Glomerular endothelial cell (primary cell): ENCODE results near the gene CYP46A1. TPM values are rescaled to one million over a fixed set of nuclear protein-coding genes. Genes with fewer than 3 reads are reported as not detected.

Experiments
- DNase-seq: peaks from one replicate; pipeline ENCODE4 v3.0.0-alpha.2; 2011; ENCODE audit warnings: low read depth, low spot score; ENCODE audit errors: extremely low read depth
- total RNA-seq: library from RNA; depleted of rRNA; stranded (reverse); fragments of >200 nt; gene quantifications from 2 replicates; pipeline ENCODE4 v1.2.3, GENCODE V29; 2015

Gene CYP46A1
- total RNA-seq, 1 donor from 2014 or later, result 0.12 TPM

DNA sequence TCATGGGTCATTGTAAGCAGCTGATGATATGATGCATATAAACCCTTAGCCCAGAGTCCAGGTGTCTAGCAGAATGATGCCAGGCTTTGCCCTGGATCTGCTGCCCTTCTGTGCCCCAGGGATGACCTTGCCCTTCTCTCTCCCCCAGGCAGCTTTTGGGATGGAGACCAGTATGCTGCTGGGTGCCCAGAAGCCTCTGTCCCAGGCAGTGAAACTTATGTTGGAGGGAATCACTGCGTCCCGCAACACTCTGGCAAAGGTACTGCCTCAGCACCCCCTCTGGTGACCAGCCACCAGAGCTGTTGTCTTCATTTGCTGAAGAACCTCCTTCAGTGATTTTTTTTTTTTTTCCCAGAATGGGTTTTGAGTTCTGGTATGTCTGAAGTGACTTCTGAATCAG is 23.3 kb downstream of the CYP46A1 start:
- no peak for DNase-seq

GRCh38 chr14:99707921-99708320 is 23.8 kb downstream of the CYP46A1 start:
- DNase-seq, result no peak

GRCh38 chr14:99708449-99708848 is 24.4 kb downstream of the CYP46A1 start:
- DNase-seq, result no peak

DNA sequence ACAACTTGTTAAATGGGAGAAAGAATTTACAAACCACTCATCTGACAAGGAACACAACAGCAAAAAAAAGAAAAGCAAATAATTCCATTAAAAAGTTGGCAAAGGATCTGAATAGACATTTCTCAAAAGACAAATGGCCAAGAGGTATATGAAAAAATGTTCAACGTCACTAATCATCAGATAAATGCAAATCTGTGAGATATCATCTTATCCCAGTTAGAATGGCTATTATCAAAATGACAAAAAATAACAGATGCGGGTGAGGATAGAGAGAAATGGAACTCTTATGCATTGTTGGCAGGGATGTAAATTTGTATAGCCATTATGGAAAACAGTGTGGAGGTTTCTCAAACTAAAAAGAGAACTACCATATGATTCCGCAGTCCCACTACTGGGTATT is 29.9 kb downstream of the CYP46A1 start:
- no peak for DNase-seq

DNA sequence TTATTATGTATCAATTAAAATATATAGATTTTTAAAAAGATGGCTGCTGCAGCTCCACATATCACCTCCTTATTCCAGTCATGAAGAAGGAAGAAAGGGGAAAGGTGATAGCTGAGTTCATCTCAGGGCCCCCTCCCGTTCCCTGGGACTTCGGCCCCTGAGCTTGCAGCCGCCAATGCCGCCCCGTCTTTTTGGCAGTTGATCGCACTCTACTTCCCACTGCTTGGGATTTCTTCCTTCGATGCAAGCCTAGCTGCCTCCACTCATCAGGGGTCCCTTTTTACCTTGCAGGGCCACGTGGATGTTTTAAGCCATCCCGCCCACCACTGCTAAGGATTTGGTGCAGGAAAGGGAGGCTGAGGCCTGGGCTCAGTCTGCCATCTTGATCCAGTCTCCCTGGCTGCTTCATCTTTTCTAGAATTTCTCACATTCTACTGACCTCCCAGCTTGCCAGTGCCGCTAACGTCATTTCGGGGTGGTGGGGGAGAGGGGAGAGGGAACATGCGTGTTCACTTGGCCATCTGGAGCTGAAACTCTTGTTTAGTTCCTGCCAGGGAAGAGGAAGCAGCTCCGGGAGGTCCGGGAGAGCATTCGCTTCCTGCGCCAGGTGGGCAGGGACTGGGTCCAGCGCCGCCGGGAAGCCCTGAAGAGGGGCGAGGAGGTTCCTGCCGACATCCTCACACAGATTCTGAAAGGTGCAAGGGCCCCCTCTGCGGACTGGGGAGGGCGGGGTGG is 31.3 kb downstream of the CYP46A1 start:
- DNase-seq, result no peak

DNA sequence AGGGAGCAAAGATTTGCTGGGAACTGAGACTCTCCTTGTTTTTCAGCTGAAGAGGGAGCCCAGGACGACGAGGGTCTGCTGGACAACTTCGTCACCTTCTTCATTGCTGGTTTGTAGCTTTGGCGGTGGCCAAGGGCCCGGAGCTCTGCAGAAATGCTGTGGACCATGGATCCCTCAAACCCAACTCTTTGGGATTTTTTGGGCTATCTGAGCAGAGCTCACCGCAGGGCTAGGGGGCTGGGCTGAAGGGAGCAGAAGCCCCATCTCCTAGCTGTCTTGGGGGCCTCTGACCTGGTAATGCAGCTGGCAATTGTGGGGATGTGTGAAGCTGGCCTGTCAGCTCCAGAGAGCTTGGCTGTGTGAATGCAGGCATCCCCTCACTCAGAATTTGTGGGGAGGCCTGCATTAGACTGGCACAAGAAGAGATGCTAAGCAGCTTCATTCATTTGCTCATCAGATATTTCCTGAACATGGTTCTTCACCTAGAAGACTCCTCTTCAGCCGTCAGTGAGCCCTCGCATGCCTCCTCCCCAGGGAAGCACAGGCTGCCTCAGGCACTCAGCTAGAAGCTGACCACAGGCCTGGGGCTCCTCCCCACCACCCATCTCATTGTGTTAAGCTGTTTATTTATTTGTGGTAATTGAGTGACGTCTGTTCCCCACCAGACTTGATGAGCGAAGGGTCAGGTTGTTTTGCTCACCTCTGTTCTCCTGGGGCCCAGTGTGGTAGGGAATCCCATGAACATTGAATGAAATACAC is 32.2 kb downstream of the CYP46A1 start:
- DNase-seq, result no peak

- no peak for DNase-seq
Measured at GRCh38 chr14:99716850-99717681, 33.0 kb downstream of the CYP46A1 start.

GRCh38 chr14:99717682-99718013 is 33.5 kb downstream of the CYP46A1 start:
- DNase-seq, result no peak

DNA sequence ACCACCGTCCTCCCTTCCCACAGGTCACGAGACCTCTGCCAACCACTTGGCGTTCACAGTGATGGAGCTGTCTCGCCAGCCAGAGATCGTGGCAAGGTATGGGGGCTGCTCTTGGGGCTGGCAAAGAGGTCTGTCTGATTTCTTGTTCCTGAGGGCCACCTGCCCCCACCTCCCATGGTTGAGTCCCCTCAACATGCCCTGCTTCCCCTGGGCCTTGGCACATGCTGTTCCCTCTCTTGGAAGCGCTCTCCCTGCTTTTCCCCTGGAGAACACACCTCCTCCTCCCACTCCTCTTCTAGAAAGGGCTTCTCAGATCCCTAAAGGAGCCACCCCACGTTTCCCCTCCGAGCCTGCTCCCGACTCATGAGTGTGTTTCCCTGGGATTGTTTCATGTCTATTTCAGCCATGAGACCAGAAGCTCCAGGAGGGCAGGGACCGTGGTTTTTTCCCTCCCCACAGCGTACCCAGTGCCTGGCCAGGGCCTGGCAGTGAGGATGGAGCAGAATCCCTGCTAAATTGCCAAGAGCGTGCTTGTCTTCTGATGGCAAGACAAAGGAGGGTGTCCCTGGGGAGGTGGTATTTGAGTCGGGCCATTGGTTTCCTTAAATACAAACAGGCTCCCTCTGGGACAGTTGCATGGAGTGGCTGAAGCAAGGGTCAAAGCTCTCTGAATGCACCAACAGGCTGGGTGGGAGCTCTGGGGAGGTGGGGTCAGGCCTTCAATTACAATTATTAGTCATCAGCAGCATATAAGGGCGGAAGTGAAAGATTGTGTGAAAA is 34.1 kb downstream of the CYP46A1 start:
- DNase-seq, result no peak

DNA sequence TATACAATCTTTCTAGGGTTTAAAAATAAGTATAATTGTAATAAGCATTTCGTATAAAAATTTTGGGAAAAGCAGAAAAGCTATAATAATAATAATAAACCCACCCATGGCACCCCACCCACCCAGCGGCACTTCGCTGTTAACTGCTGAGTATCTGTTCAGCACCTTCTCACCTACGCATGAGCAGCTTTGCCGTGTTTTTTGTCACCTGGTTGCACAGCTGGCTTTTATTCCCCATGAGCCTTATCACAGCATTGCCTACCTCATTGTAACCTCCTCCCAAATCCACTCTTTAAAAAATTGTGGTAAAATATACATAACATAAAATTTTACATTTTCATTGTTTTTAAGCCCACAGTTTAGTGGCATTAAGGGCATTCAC is 34.7 kb downstream of the CYP46A1 start:
- DNase-seq, result no peak

DNA sequence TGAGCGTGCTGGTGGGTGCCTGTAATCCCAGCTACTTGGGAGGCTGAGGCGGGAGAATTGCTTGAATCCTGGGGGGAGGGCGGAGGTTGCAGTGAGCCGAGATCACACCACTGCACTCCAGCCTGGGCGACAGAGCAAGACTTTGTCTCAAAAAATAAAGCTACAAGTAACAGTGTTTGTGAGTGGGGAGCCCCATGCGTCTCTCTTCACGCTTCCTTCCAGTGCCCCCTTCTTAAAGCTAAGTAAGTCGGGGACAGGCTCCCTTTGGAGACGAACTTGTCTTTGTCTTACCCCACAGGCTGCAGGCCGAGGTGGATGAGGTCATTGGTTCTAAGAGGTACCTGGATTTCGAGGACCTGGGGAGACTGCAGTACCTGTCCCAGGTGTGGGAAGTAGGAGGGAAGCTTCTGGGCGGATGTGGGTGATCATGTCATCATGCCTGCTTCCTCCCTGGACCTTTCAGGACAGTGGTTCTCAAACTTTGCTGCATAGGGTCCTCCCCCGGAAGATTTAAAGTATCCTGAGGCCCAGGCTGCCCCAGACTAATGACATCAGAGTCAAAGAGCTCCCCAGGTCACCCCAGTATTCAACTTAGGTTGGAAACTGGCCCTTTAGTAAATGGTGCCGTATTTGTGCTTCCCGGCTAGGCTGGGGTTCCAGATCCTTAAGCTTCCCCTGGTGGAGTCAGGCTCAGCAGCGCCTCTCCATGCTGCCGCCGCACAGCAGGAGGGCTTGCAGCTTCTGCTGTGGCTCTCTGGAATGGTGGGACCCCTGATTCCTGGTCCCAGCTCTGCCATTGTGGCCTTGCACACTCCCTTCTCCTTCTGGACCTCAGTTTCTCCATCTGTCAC is 37.1 kb downstream of the CYP46A1 start:
- no peak for DNase-seq

DNA sequence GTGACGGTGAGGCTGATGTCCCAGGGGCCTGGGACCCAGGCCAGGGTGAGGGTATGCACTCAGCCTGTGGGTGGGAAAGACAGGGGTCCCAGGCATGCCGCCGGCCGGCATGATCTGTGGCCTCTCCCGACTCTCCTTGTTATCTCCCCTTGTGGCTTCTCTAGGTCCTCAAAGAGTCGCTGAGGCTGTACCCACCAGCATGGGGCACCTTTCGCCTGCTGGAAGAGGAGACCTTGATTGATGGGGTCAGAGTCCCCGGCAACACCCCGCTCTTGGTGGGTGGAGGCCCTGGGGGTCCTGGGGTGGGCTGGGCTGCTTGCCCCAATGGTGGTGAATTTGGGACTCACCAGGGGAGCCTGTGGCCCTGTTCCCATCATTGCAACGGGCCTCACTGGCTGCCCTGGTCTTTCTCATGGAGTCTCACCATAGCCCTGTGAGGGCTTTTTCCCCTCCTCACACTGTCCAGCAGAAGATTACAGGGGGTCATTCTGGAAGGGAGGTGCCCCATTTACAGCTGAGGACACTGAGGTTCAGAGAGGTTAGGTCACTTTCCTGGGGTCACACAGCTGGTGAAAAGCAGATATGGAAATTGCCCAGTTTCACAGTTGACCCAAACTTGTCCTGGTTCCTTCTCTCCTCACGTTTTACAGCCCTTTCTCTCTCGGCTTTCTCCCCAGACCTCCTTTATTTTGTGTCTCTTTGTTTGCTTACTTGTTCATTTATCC is 37.9 kb downstream of the CYP46A1 start:
- DNase-seq, result no peak

GRCh38 chr14:99722741-99723140 is 38.6 kb downstream of the CYP46A1 start:
- DNase-seq, result no peak

- no peak for DNase-seq
Measured at GRCh38 chr14:99724196-99724891, 40.2 kb downstream of the CYP46A1 start.

DNA sequence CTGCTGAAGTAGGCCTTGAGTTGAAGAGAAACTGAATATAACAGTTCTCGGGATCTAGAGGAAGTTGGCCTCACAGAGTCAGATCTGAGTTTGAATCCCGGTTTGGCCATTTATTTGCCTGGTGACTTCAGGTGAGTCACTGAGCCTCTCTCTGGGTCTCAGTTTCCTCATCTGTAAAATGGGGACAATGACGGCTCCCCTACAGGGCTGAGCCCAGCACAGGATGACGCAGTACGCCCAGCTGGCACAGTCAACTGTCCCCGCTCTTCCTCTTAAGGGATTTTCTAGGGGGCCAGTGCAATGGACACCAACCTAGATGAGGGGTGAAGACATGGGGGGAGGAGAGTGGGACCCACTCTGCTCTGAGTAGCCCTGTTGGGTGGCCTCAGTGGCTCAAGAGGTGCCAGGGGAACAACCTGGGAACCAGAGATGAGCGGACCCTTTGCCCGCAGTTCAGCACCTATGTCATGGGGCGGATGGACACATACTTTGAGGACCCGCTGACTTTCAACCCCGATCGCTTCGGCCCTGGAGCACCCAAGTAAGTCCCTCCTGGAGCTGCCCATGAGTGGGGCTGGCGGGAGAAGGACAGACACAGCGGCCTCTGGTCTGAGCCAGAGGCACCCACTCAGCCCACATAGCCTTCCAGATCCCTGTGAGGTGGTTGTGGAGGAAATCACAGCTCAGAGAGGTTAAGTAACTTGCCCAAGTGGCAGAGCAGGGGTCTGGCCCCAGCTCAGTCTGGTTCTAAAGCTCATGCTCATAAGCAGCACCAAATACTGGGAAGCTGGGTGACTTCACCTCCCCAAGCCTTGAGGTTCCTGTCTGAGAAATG is 41.1 kb downstream of the CYP46A1 start:
- no peak for DNase-seq

DNA sequence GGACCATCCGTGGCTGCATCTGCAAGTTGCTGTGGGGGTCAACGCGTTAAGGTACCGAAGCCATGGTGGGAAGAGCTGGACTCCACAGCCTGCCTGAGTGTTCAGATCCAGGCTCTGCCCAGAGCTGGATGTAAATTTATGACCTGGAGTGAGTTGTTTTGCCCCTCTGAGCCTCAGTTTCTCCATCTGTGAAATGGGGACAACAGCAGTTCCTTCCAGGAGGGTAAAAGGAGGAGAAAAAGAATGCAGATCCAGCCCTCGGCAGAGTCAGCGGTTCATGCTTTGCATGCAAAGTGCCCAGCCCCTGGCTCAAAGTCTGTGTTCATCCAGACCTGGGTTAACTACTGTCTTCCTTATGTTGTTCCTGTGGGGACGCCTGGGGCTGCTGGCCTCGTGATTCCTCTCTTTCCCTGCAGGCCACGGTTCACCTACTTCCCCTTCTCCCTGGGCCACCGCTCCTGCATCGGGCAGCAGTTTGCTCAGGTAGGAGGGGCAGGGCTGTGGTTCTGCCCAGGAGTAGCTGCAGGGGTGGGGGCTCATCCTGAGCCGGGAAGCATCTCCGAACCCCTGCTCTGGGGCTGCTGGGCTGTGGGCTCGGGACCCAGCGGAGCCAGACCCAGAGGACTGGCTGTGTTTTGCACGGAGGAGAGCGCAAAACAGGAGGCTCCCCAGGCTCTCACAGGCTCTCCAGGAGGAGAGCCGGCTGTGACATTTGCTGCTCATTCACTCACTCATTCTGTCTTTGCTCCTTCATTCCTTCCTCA is 41.9 kb downstream of the CYP46A1 start:
- DNase-seq, result no peak

DNA sequence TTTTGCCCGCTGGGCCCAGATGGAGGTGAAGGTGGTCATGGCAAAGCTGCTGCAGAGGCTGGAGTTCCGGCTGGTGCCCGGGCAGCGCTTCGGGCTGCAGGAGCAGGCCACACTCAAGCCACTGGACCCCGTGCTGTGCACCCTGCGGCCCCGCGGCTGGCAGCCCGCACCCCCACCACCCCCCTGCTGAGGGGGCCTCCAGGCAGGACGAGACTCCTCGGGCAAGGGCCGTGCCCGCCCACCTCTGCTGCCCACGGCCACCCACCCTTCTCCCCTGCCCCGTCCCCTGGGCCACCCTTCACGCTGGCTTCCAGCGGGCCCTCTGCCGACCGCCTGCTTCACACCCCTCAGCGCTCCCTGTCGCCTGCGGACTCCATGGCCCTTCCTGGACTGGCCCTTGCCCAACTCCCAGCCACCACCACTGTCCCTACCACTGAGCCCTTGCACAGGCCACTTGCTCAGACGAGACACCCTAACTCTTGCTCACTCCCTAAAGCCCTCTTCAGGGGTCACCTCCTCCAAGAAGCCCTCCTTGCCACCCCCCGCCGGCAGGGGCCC is 42.5 kb downstream of the CYP46A1 start:
- DNase-seq, result no peak
